SK-N-SH (cell line): ENCODE results near the gene DNAH6. TPM values are rescaled to one million over a fixed set of nuclear protein-coding genes. Genes with fewer than 3 reads are reported as not detected.
"Not testable (repeated sequence)": the region's sequence is repeated elsewhere in the genome, so short reads cannot be mapped to it uniquely, and the experiment has no call there.

Experiments used
- CTCF ChIA-PET: fragments of 300-600, 350-600 bp; formaldehyde crosslinking; extraction: SDS; loops from one replicate; lab custom pipeline; 2021; lab: Yijun Ruan, JAX
- POLR2A ChIA-PET: fragments of 350-600 bp; sonication (Branson Sonifier 250); formaldehyde crosslinking; extraction: SDS; loops from one replicate; lab custom pipeline; 2020; ENCODE audit warnings: antibody characterized with exemption, inconsistent platforms; lab: Yijun Ruan, JAX
- DNase-seq: peaks from one replicate; pipeline ENCODE4 v3.0.0; 2012
- H2AFZ ChIP-seq: fragments of 200-600 bp; sonication (generic); 2 replicates; pipeline ENCODE4 v1.8.1; 2016; ENCODE audit warnings: antibody characterized with exemption, mild to moderate bottlenecking, low read depth
- H3F3A ChIP-seq: fragments of 200-600 bp; sonication (generic); replicated peaks from 2 replicates; pipeline ENCODE3; 2016; ENCODE audit warnings: antibody characterized with exemption, mild to moderate bottlenecking; ENCODE audit not compliant: insufficient read depth
- H3K27ac ChIP-seq, 2 experiments: fragments of 200-500 bp in 1 of 2; fragments of 200-600 bp in 1 of 2; sonication (Bioruptor generic) in 1 of 2; sonication (generic), shearing (Covaris generic) in 1 of 2; 2 replicates each; pipeline versions ENCODE4 v1.5.1 to v1.6.1; 2014 to 2016; ENCODE audit warnings: low read depth in 2 of 2, inconsistent platforms in 1 of 2, low read length in 1 of 2, mild to moderate bottlenecking in 1 of 2, mixed read lengths in 1 of 2
- H3K27me3 ChIP-seq: fragments of 200-600 bp; sonication (generic), shearing (Covaris generic); 2 replicates; pipeline ENCODE4 v1.6.1; 2016; ENCODE audit warnings: mixed run types; ENCODE audit not compliant: insufficient read depth
- H3K36me3 ChIP-seq, 2 experiments: fragments of 200-500 bp in 1 of 2; fragments of 200-600 bp in 1 of 2; sonication (Bioruptor generic) in 1 of 2; sonication (generic) in 1 of 2; replicated peaks in 1 of 2; 2 replicates each; pipeline versions ENCODE3 to v1.5.1; 2014 to 2016; ENCODE audit warnings: low read length in 1 of 2, mild to moderate bottlenecking in 1 of 2; ENCODE audit not compliant: insufficient read depth in 2 of 2, control insufficient read depth in 1 of 2
- H3K4me1 ChIP-seq, 2 experiments: fragments of 200-500 bp in 1 of 2; fragments of 200-600 bp in 1 of 2; sonication (Bioruptor generic) in 1 of 2; sonication (generic), shearing (Covaris generic) in 1 of 2; 2 replicates each; pipeline versions ENCODE4 v1.5.1 to v1.6.1; 2014 to 2016; ENCODE audit warnings: low read depth in 1 of 2, low read length in 1 of 2, mixed run types in 1 of 2; ENCODE audit not compliant: insufficient read depth in 2 of 2, control insufficient read depth in 1 of 2
- H3K4me2 ChIP-seq: fragments of 200-600 bp; sonication (generic), shearing (Covaris generic); 2 replicates; pipeline ENCODE4 v1.6.1; 2017; ENCODE audit warnings: mixed run types
- H3K4me3 ChIP-seq, 2 experiments: fragments of 200-500 bp in 1 of 2; fragments of 200-600 bp in 1 of 2; sonication (Bioruptor generic) in 1 of 2; sonication (generic), shearing (Covaris generic) in 1 of 2; 2 replicates each; pipeline versions ENCODE4 v1.5.1 to v1.8.1; 2014 to 2016; ENCODE audit warnings: low read depth in 2 of 2, inconsistent platforms in 1 of 2, low read length in 1 of 2, mild to moderate bottlenecking in 1 of 2, mixed read lengths in 1 of 2, moderate library complexity in 1 of 2
- H3K79me2 ChIP-seq: fragments of 200-600 bp; sonication (generic); 2 replicates; pipeline ENCODE4 v1.8.1; 2017; ENCODE audit warnings: mild to moderate bottlenecking; ENCODE audit not compliant: insufficient read depth
- H3K9ac ChIP-seq: fragments of 200-600 bp; sonication (generic); 2 replicates; pipeline ENCODE4 v1.6.1; 2017; ENCODE audit warnings: mixed run types
- H3K9me2 ChIP-seq: fragments of 200-600 bp; sonication (generic); 2 replicates; pipeline ENCODE4 v1.6.1; 2017; ENCODE audit warnings: mixed run types
- H3K9me3 ChIP-seq: fragments of 200-600 bp; sonication (generic); 2 replicates; pipeline ENCODE4 v1.6.1; 2017; ENCODE audit warnings: mixed run types, mild to moderate bottlenecking, moderate library complexity
- H4K20me1 ChIP-seq: fragments of 200-600 bp; sonication (generic); 2 replicates; pipeline ENCODE4 v1.6.1; 2017; ENCODE audit warnings: mild to moderate bottlenecking, mixed run types; ENCODE audit not compliant: insufficient read depth
- CHD2 ChIP-seq: fragments of 150-350 bp; IDR thresholded peaks from 2 replicates; pipeline ENCODE4 v1.6.1; 2018; ENCODE audit warnings: low read length; ENCODE audit not compliant: partially characterized antibody
- EP300 ChIP-seq, 2 experiments: IDR thresholded peaks; 2 replicates each; pipeline versions ENCODE4 v1.4.0 to v1.6.1; 2012; ENCODE audit warnings: borderline replicate concordance in 1 of 2, low read depth in 1 of 2, low read length in 1 of 2
- GABPA ChIP-seq: IDR thresholded peaks from 2 replicates; pipeline ENCODE4 v1.4.0; 2012; ENCODE audit warnings: low read depth, mild to moderate bottlenecking
- GATA2 ChIP-seq: sonication (generic); formaldehyde crosslinking; IDR thresholded peaks from 2 replicates; pipeline ENCODE4 v1.5.0; 2020; ENCODE audit warnings: mild to moderate bottlenecking, missing genetic modification reagents
- MEF2A ChIP-seq: IDR thresholded peaks from 2 replicates; pipeline ENCODE4 v1.4.0; 2012; ENCODE audit warnings: low read depth, borderline replicate concordance
- POLR2AphosphoS5 ChIP-seq: IDR thresholded peaks from 2 replicates; pipeline ENCODE4 v1.6.1; 2012; ENCODE audit warnings: low read depth, low read length
- RAD21 ChIP-seq: IDR thresholded peaks from 2 replicates; pipeline ENCODE4 v1.6.1; 2012; ENCODE audit warnings: mild to moderate bottlenecking, low read length
- RCOR1 ChIP-seq: fragments of 150-350 bp; IDR thresholded peaks from 2 replicates; pipeline ENCODE4 v1.6.1; 2017; ENCODE audit warnings: antibody characterized with exemption, low read length
- RXRA ChIP-seq: IDR thresholded peaks from 2 replicates; pipeline ENCODE4 v1.4.0; 2012; ENCODE audit warnings: low read depth, mild to moderate bottlenecking, borderline replicate concordance
- SMC3 ChIP-seq: IDR thresholded peaks from 2 replicates; pipeline ENCODE4 v1.6.1; 2012; ENCODE audit warnings: low read depth, low read length, improper control_type of control experiment
- TAF1 ChIP-seq: IDR thresholded peaks from 2 replicates; pipeline ENCODE4 v1.6.1; 2012; ENCODE audit warnings: low read depth, mild to moderate bottlenecking, low read length, moderate library complexity, borderline replicate concordance
- TCF12 ChIP-seq: IDR thresholded peaks from 2 replicates; pipeline ENCODE4 v1.4.0; 2012
- TEAD4 ChIP-seq: IDR thresholded peaks from 2 replicates; pipeline ENCODE4 v1.4.0; 2012; ENCODE audit warnings: mild to moderate bottlenecking, borderline replicate concordance; ENCODE audit not compliant: insufficient read depth
- YY1 ChIP-seq: IDR thresholded peaks from 2 replicates; pipeline ENCODE4 v1.4.0; 2012; ENCODE audit warnings: low read depth, mild to moderate bottlenecking
- WGBS: methylation state at CpG from one replicate; pipeline ENCODE4 v1.1.6; 2017; ENCODE audit warnings: low lambda C conversion rate; 5-methylcytosine and 5-hydroxymethylcytosine counted together
- polyA plus RNA-seq, 3 experiments: library from polyadenylated mRNA; depleted of rRNA; stranded (reverse); fragments of >200 nt; gene quantifications; 2 replicates each; pipeline ENCODE4 v1.2.3, GENCODE V29; 2012
- TF ChIP-seq, protein P1 (sequence below): IDR thresholded peaks from 2 replicates; pipeline ENCODE4; 2012
- TF ChIP-seq, protein P2 (sequence below): IDR thresholded peaks from 2 replicates; pipeline ENCODE4 v1.4.0; 2012; ENCODE audit warnings: low read depth
- TF ChIP-seq, protein P3 (sequence below): fragments of 200-600 bp; sonication (generic); IDR thresholded peaks from 2 replicates; pipeline ENCODE4 v1.6.1; 2017; ENCODE audit warnings: antibody characterized with exemption, mild to moderate bottlenecking, moderate library complexity
- TF ChIP-seq, protein P4 (sequence below): fragments of 150-350 bp; IDR thresholded peaks from 2 replicates; pipeline ENCODE4 v1.6.1; 2016; ENCODE audit warnings: mild to moderate bottlenecking, low read depth, low read length

DNAH6 gene
- polyA plus RNA-seq, 1 of the 3 experiments (the other 2 are of a cell fraction): 0.03 TPM

DNA sequence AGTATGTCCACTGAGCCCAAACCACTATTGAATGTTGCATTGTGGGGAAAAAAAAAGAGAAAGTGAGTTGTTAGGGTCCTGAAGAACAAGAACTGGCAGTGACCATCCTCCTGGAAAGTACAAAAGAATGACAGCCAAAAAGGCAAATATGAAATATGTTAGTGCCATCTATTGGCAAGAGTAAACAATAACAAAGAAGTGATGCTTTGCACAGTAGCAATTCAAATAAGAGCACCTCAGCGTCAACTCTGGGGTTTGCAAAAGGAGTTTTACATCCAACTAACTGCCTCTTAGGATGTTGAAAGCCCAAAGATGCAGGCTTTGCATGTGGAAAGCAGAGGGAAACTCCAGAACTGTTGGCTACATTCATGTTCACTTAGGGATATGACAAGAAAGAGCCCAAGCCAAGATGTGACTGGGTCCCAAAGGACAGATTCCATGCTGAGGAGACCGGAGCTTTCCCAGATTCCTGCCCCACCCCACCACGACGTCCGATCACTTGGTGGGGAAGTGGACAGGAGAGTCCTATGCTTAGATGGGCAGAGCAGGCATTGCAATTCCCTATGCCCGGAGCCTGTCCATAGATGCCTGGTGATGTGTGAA lies 349.0 kb downstream of the DNAH6 start:
- POLR2A ChIA-PET: no interaction called here

DNA sequence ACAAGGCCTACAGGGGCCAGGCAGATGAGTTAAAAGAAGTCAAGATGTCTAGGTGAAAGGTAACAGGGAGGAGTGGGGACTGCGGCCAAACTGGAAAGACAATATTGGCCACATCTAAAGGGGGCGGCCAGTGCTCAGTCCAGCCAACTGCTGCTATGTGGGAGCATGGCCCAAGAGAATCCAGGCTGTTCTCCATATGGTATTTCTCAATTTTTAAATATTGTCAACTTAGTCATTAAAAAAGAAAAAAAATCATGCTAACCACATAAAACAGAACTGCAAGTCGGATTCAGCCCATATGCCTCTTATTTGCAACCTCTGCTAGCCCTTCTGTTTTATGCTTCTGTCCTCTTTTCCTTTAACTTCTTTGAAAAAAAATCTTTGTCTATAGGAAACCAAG lies 349.8 kb downstream of the DNAH6 start:
- H3K4me3 ChIP-seq: no peak overlapping the region
- no peak overlapping the region for H3K27ac ChIP-seq
- 28% methylated on average over 3 of the region's 3 CpGs for WGBS
- no peaks in the 10 kb centered on the region for H4K20me1 ChIP-seq
- ChIA-PET POLR2A (no interaction called here), CTCF (interaction anchor here (1.1 to 1.5 kb wide), 2 partner anchors 15 to 16 kb away, joined by 3 read pairs; no protein-coding TSS in a partner anchor)
- no peaks in the 10 kb centered on the region for H3K9me3 ChIP-seq
- DNase-seq: no peak
- no peaks in the 10 kb centered on the region for H3K36me3 ChIP-seq
- no peaks in the 10 kb centered on the region for H3K79me2 ChIP-seq
- no peaks in the 10 kb centered on the region for H3K9me2 ChIP-seq
- H3K4me2 ChIP-seq: no peak overlapping the region
- H3K9ac ChIP-seq: no peak overlapping the region
- peaks cover 16% of the 10 kb centered on the region; the same call in 1 of the 2 replicates for H3K27me3 ChIP-seq
- H3F3A ChIP-seq: no peaks in the 10 kb centered on the region
- no peak for TF ChIP-seq GATA2 (CRISPR knock-in tag)
- TF ChIP-seq, protein P1, sequence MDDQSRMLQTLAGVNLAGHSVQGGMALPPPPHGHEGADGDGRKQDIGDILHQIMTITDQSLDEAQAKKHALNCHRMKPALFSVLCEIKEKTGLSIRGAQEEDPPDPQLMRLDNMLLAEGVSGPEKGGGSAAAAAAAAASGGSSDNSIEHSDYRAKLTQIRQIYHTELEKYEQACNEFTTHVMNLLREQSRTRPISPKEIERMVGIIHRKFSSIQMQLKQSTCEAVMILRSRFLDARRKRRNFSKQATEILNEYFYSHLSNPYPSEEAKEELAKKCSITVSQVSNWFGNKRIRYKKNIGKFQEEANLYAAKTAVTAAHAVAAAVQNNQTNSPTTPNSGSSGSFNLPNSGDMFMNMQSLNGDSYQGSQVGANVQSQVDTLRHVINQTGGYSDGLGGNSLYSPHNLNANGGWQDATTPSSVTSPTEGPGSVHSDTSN: no peak
- no peak for TF ChIP-seq CHD2
- TF ChIP-seq RAD21: no peak
- no peak for TF ChIP-seq TAF1
- no peak for TF ChIP-seq GABPA
- TF ChIP-seq, protein P2, sequence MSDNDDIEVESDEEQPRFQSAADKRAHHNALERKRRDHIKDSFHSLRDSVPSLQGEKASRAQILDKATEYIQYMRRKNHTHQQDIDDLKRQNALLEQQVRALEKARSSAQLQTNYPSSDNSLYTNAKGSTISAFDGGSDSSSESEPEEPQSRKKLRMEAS: no peak
- TF ChIP-seq RCOR1: no peak
- no peak for TF ChIP-seq POLR2AphosphoS5
- TF ChIP-seq SMC3: no peak
- no peak for TF ChIP-seq MEF2A
- H3K4me1 ChIP-seq: no peaks in the 10 kb centered on the region
- H2AFZ ChIP-seq: no peak overlapping the region

More for the DNA sequence above, 349.0 kb downstream of the DNAH6 start:
- Histone ChIP-seq H3K79me2 (no peaks in the 10 kb centered on the region), H3K9me2 (no peaks in the 10 kb centered on the region), H3K27ac (no peak overlapping the region), H3K4me2 (no peak overlapping the region), H3K4me1 (no peaks in the 10 kb centered on the region), H4K20me1 (no peaks in the 10 kb centered on the region), H3K4me3 (no peak overlapping the region), H3K9ac (no peak overlapping the region), H3F3A (no peaks in the 10 kb centered on the region), H2AFZ (no peak overlapping the region), H3K9me3 (no peaks in the 10 kb centered on the region), H3K36me3 (no peaks in the 10 kb centered on the region), H3K27me3 (peaks cover 23% of the 10 kb centered on the region; the same call in 1 of the 2 replicates)
- no peak for DNase-seq
- CTCF ChIA-PET: interaction anchor here (1.1 to 1.5 kb wide), 4 partner anchors 10 to 18 kb away, joined by 3 to 4 read pairs (median 3); no protein-coding TSS in a partner anchor
- 18% methylated on average over 6 of the region's 6 CpGs for WGBS
- TF ChIP-seq, protein P3, sequence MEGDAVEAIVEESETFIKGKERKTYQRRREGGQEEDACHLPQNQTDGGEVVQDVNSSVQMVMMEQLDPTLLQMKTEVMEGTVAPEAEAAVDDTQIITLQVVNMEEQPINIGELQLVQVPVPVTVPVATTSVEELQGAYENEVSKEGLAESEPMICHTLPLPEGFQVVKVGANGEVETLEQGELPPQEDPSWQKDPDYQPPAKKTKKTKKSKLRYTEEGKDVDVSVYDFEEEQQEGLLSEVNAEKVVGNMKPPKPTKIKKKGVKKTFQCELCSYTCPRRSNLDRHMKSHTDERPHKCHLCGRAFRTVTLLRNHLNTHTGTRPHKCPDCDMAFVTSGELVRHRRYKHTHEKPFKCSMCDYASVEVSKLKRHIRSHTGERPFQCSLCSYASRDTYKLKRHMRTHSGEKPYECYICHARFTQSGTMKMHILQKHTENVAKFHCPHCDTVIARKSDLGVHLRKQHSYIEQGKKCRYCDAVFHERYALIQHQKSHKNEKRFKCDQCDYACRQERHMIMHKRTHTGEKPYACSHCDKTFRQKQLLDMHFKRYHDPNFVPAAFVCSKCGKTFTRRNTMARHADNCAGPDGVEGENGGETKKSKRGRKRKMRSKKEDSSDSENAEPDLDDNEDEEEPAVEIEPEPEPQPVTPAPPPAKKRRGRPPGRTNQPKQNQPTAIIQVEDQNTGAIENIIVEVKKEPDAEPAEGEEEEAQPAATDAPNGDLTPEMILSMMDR: peak; percentile 45
- TF ChIP-seq TCF12: no peak
- no peak for TF ChIP-seq EP300 (IDR thresholded peaks at IDR 0.05; ENCODE audit: borderline replicate concordance in 1 of 2, low read depth in 1 of 2, low read length in 1 of 2)
- no peak for TF ChIP-seq TEAD4
- TF ChIP-seq RXRA: no peak
- peak; percentile 39; the same call in 1 of the 2 replicates for TF ChIP-seq SMC3
- TF ChIP-seq YY1: no peak
- peak; percentile 63 for TF ChIP-seq RAD21
- TF ChIP-seq CHD2: no peak
- TF ChIP-seq, protein P4, sequence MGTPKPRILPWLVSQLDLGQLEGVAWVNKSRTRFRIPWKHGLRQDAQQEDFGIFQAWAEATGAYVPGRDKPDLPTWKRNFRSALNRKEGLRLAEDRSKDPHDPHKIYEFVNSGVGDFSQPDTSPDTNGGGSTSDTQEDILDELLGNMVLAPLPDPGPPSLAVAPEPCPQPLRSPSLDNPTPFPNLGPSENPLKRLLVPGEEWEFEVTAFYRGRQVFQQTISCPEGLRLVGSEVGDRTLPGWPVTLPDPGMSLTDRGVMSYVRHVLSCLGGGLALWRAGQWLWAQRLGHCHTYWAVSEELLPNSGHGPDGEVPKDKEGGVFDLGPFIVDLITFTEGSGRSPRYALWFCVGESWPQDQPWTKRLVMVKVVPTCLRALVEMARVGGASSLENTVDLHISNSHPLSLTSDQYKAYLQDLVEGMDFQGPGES: no peak
- no peak for TF ChIP-seq RCOR1

DNA sequence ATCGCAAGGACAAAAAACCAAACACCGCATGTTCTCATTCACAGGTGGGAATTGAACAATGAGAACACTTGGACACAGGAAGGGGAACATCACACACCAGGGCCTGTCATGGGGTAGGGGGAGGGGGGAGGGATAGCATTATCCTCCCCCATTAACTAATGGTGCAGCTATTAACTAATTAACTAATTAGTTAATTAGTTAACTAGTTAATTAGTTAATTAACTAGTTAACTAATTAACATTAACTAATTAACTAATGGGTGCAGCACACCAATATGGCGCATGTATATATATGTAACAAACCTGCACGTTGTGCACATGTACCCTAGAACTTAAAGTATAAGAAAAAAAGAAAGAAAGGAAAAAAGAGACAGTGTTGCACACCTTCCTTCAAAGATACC lies 352.0 kb downstream of the DNAH6 start:
- H3K9me2 ChIP-seq, DNase-seq, H3K4me1 ChIP-seq, H3K4me3 ChIP-seq, CTCF ChIA-PET, H3F3A ChIP-seq, POLR2A ChIA-PET, H3K9me3 ChIP-seq, H2AFZ ChIP-seq, H4K20me1 ChIP-seq, H3K36me3 ChIP-seq, H3K9ac ChIP-seq, H3K79me2 ChIP-seq, H3K27ac ChIP-seq, H3K4me2 ChIP-seq: not testable (repeated sequence)
- WGBS: 43% methylated on average over 4 of the region's 4 CpGs
- peaks cover 14% of the 10 kb centered on the region; the same call in 1 of the 2 replicates for H3K27me3 ChIP-seq
